Activated naive CD8-positive, alpha-beta T cell treated with anti-CD3 and anti-CD28 coated beads, Interleukin-2, amount 10 ng/mL, durations not matched to agents 7 days and 5 days (primary cell): Measurements from ENCODE around the gene LAMC2. TPM values are rescaled to one million over a fixed set of nuclear protein-coding genes. Genes with fewer than 3 reads are reported as not detected.

ENCODE experiments used
- ATAC-seq: fragments of 150-1000 bp; cut with Tn5 transposase; one replicate; pipeline ENCODE4 v1.10.0; 2021; ENCODE audit warnings: low read depth, moderate library complexity
- POLR2A ChIA-PET: fragments of 350-600 bp; sonication (Branson Sonifier 250); formaldehyde crosslinking; loops from one replicate; lab custom pipeline; 2021; ENCODE audit warnings: antibody characterized with exemption; lab: Charles Lee
- DNase-seq: peaks from one replicate; pipeline ENCODE4 v3.0.0; 2021
- H3K27ac Mint-ChIP-seq: one replicate; pipeline ENCODE4 v1.8.0; 2022; ENCODE audit warnings: mild to moderate bottlenecking, mixed read lengths
- H3K27me3 Mint-ChIP-seq: one replicate; pipeline ENCODE4 v1.8.0; 2022; ENCODE audit warnings: mild to moderate bottlenecking, moderate library complexity, mixed read lengths
- H3K36me3 Mint-ChIP-seq: one replicate; pipeline ENCODE4 v1.8.0; 2021; ENCODE audit warnings: mild to moderate bottlenecking, mixed read lengths
- H3K4me1 Mint-ChIP-seq: one replicate; pipeline ENCODE4 v1.8.0; 2021; ENCODE audit warnings: mixed read lengths
- H3K4me3 Mint-ChIP-seq: one replicate; pipeline ENCODE4 v1.8.0; 2022; ENCODE audit warnings: mild to moderate bottlenecking, moderate library complexity, mixed read lengths
- H3K9me3 Mint-ChIP-seq: one replicate; pipeline ENCODE4 v1.8.0; 2021; ENCODE audit warnings: mixed read lengths
- total RNA-seq, 2 experiments: library from RNA; stranded (reverse); gene quantifications; one replicate each; pipeline ENCODE4 v1.2.3, GENCODE V29; 2021

LAMC2 gene
- total RNA-seq, 2 experiments from 2014 or later: not detected

GRCh38 chr1:183226963-183227362, 40.9 kb downstream of the LAMC2 start:
- DNase-seq: no peak
- no peak for ATAC-seq
- no peaks in the 10 kb centered on the region for H3K9me3 Mint-ChIP-seq
- H3K27ac Mint-ChIP-seq: peak overlapping the region; percentile 51
- peaks cover 8% of the 10 kb centered on the region for H3K4me1 Mint-ChIP-seq
- peaks cover 3% of the 10 kb centered on the region for H3K27me3 Mint-ChIP-seq
- H3K36me3 Mint-ChIP-seq: no peaks in the 10 kb centered on the region
- POLR2A ChIA-PET: no interaction called here
- peak overlapping the region; percentile 4 for H3K4me3 Mint-ChIP-seq

- ATAC-seq: peak; percentile 60
- POLR2A ChIA-PET: no interaction called here
- H3K4me3 Mint-ChIP-seq: no peak overlapping the region
- H3K9me3 Mint-ChIP-seq: no peaks in the 10 kb centered on the region
- no peak overlapping the region for H3K27ac Mint-ChIP-seq
- H3K27me3 Mint-ChIP-seq: peaks cover 3% of the 10 kb centered on the region
- peaks cover 8% of the 10 kb centered on the region for H3K4me1 Mint-ChIP-seq
- DNase-seq: peak; percentile 59
- H3K36me3 Mint-ChIP-seq: no peaks in the 10 kb centered on the region
Measured at GRCh38 chr1:183227422-183228346, 41.6 kb downstream of the LAMC2 start.

- Mint-ChIP-seq H3K4me3 (no peak overlapping the region), H3K27ac (no peak overlapping the region), H3K4me1 (peaks cover 8% of the 10 kb centered on the region), H3K9me3 (no peaks in the 10 kb centered on the region), H3K27me3 (peaks cover 3% of the 10 kb centered on the region), H3K36me3 (no peaks in the 10 kb centered on the region)
- DNase-seq: no peak
- ATAC-seq: peak; percentile 22
- POLR2A ChIA-PET: no interaction called here
Measured at GRCh38 chr1:183228347-183229220, 42.5 kb downstream of the LAMC2 start.

GRCh38 chr1:183230413-183230812, 44.3 kb downstream of the LAMC2 start:
- H3K4me3 Mint-ChIP-seq: no peak overlapping the region
- ATAC-seq: no peak

GRCh38 chr1:183231545-183231944, 45.5 kb downstream of the LAMC2 start:
- POLR2A ChIA-PET: no interaction called here
- H3K27ac Mint-ChIP-seq: no peak overlapping the region
- ATAC-seq (no peak), DNase-seq (no peak)
- H3K27me3 Mint-ChIP-seq: no peaks in the 10 kb centered on the region
- no peak overlapping the region for H3K4me3 Mint-ChIP-seq
- peaks cover 8% of the 10 kb centered on the region for H3K4me1 Mint-ChIP-seq
- no peaks in the 10 kb centered on the region for H3K36me3 Mint-ChIP-seq
- no peaks in the 10 kb centered on the region for H3K9me3 Mint-ChIP-seq

More at GRCh38 chr1:183230413-183230812, 44.3 kb downstream of the LAMC2 start:
- H3K4me1 Mint-ChIP-seq: peaks cover 8% of the 10 kb centered on the region
- H3K36me3 Mint-ChIP-seq: no peaks in the 10 kb centered on the region
- H3K27me3 Mint-ChIP-seq: no peaks in the 10 kb centered on the region
- H3K9me3 Mint-ChIP-seq: no peaks in the 10 kb centered on the region
- POLR2A ChIA-PET: no interaction called here
- no peak overlapping the region for H3K27ac Mint-ChIP-seq
- no peak for DNase-seq

- no peak for ATAC-seq
- no peaks in the 10 kb centered on the region for H3K9me3 Mint-ChIP-seq
- no peaks in the 10 kb centered on the region for H3K27me3 Mint-ChIP-seq
- no peak overlapping the region for H3K27ac Mint-ChIP-seq
- H3K4me1 Mint-ChIP-seq: no peaks in the 10 kb centered on the region
- DNase-seq: no peak
- POLR2A ChIA-PET: no interaction called here
- H3K36me3 Mint-ChIP-seq: no peaks in the 10 kb centered on the region
- no peak overlapping the region for H3K4me3 Mint-ChIP-seq
Measured at GRCh38 chr1:183233113-183233512, 47.0 kb downstream of the LAMC2 start.

- no peaks in the 10 kb centered on the region for H3K36me3 Mint-ChIP-seq
- H3K4me3 Mint-ChIP-seq: no peak overlapping the region
- no peaks in the 10 kb centered on the region for H3K4me1 Mint-ChIP-seq
- no peak for ATAC-seq
- POLR2A ChIA-PET: no interaction called here
- DNase-seq: no peak
- no peaks in the 10 kb centered on the region for H3K27me3 Mint-ChIP-seq
- no peak overlapping the region for H3K27ac Mint-ChIP-seq
- H3K9me3 Mint-ChIP-seq: no peaks in the 10 kb centered on the region
Measured at GRCh38 chr1:183234660-183235476, 48.8 kb downstream of the LAMC2 start.

GRCh38 chr1:183235503-183235902, 49.4 kb downstream of the LAMC2 start:
- H3K9me3 Mint-ChIP-seq: no peaks in the 10 kb centered on the region
- no peak overlapping the region for H3K27ac Mint-ChIP-seq
- ATAC-seq (no peak), DNase-seq (no peak)
- no peaks in the 10 kb centered on the region for H3K4me1 Mint-ChIP-seq
- POLR2A ChIA-PET: no interaction called here
- H3K27me3 Mint-ChIP-seq: peaks cover 1% of the 10 kb centered on the region
- no peaks in the 10 kb centered on the region for H3K36me3 Mint-ChIP-seq
- no peak overlapping the region for H3K4me3 Mint-ChIP-seq

- H3K4me3 Mint-ChIP-seq: no peak overlapping the region
- ATAC-seq: no peak
- H3K36me3 Mint-ChIP-seq: no peaks in the 10 kb centered on the region
- H3K4me1 Mint-ChIP-seq: no peaks in the 10 kb centered on the region
- H3K9me3 Mint-ChIP-seq: no peaks in the 10 kb centered on the region
- no peak for DNase-seq
- POLR2A ChIA-PET: interaction anchor here (0.6 kb wide), 1 partner anchor 401 kb away, joined by 3 read pairs; no protein-coding TSS in a partner anchor
- no peak overlapping the region for H3K27ac Mint-ChIP-seq
- H3K27me3 Mint-ChIP-seq: peaks cover 5% of the 10 kb centered on the region
Measured at GRCh38 chr1:183236158-183236725, 50.2 kb downstream of the LAMC2 start.

- Mint-ChIP-seq H3K27me3 (peaks cover 5% of the 10 kb centered on the region), H3K9me3 (no peaks in the 10 kb centered on the region), H3K4me1 (no peaks in the 10 kb centered on the region), H3K4me3 (no peak overlapping the region), H3K27ac (no peak overlapping the region), H3K36me3 (no peaks in the 10 kb centered on the region)
- ATAC-seq: no peak
- DNase-seq: no peak
- POLR2A ChIA-PET: no interaction called here
Measured at GRCh38 chr1:183237046-183237445, 51.0 kb downstream of the LAMC2 start.

- H3K4me1 Mint-ChIP-seq: no peaks in the 10 kb centered on the region
- no peaks in the 10 kb centered on the region for H3K36me3 Mint-ChIP-seq
- H3K27me3 Mint-ChIP-seq: peaks cover 5% of the 10 kb centered on the region
- H3K27ac Mint-ChIP-seq: no peak overlapping the region
- ATAC-seq: no peak
- H3K4me3 Mint-ChIP-seq: no peak overlapping the region
- POLR2A ChIA-PET: no interaction called here
- no peak for DNase-seq
- H3K9me3 Mint-ChIP-seq: no peaks in the 10 kb centered on the region
Measured at GRCh38 chr1:183238071-183238470, 52.0 kb downstream of the LAMC2 start.

GRCh38 chr1:183239220-183239742, 53.2 kb downstream of the LAMC2 start:
- no peak for DNase-seq
- Mint-ChIP-seq H3K36me3 (no peaks in the 10 kb centered on the region), H3K4me3 (no peak overlapping the region), H3K27ac (no peak overlapping the region), H3K27me3 (peaks cover 5% of the 10 kb centered on the region), H3K4me1 (no peaks in the 10 kb centered on the region), H3K9me3 (no peaks in the 10 kb centered on the region)
- ATAC-seq: no peak
- POLR2A ChIA-PET: no interaction called here
